Hepatocyte (in vitro differentiated cells): ENCODE results near the gene CCNI. TPM values are rescaled to one million over a fixed set of nuclear protein-coding genes. Genes with fewer than 3 reads are reported as not detected.
A peak's percentile ranks its signal among the peaks of the same experiment; 100 is the strongest.

Source experiments
- DNase-seq: peaks from one replicate; pipeline ENCODE4 v3.0.0-alpha.2; 2016; ENCODE audit warnings: low spot score
- H2AFZ ChIP-seq: fragments of 200-600 bp; sonication (generic); 2 replicates; pipeline ENCODE4 v1.6.0; 2016; ENCODE audit warnings: antibody characterized with exemption, mild to moderate bottlenecking
- H3K27ac ChIP-seq: fragments of 200-600 bp; sonication (generic); 2 replicates; pipeline ENCODE4 v1.5.1; 2016; ENCODE audit warnings: mild to moderate bottlenecking
- H3K27me3 ChIP-seq: fragments of 200-600 bp; sonication (generic); 2 replicates; pipeline ENCODE4 v1.6.1; 2016
- H3K36me3 ChIP-seq: fragments of 200-600 bp; sonication (generic); replicated peaks from 2 replicates; pipeline ENCODE4 v1.5.1; 2016; ENCODE audit warnings: low read depth; ENCODE audit not compliant: insufficient read depth
- H3K4me1 ChIP-seq: fragments of 200-600 bp; sonication (generic); 2 replicates; pipeline ENCODE4 v1.5.1; 2016; ENCODE audit warnings: mild to moderate bottlenecking, moderate library complexity; ENCODE audit not compliant: insufficient read depth
- H3K4me2 ChIP-seq: fragments of 200-600 bp; sonication (generic); 2 replicates; pipeline ENCODE4 v1.6.0; 2016
- H3K4me3 ChIP-seq: fragments of 200-600 bp; sonication (generic); 2 replicates; pipeline ENCODE4 v1.5.1; 2016; ENCODE audit warnings: mild to moderate bottlenecking
- H3K79me2 ChIP-seq: fragments of 200-600 bp; sonication (generic); 2 replicates; pipeline ENCODE4 v1.6.0; 2017; ENCODE audit warnings: mild to moderate bottlenecking
- H3K9me2 ChIP-seq: fragments of 200-600 bp; sonication (generic); replicated peaks from 2 replicates; pipeline ENCODE4 v1.6.0; 2017; ENCODE audit warnings: mild to moderate bottlenecking; ENCODE audit not compliant: insufficient read depth
- H3K9me3 ChIP-seq: fragments of 200-600 bp; sonication (generic); 2 replicates; pipeline ENCODE4 v1.5.1; 2016; ENCODE audit warnings: low read depth, mild to moderate bottlenecking
- H4K20me1 ChIP-seq: fragments of 200-600 bp; sonication (generic); 2 replicates; pipeline ENCODE4 v1.6.0; 2016; ENCODE audit warnings: mild to moderate bottlenecking; ENCODE audit not compliant: insufficient read depth, poor library complexity, severe bottlenecking
- CTCF ChIP-seq: fragments of 200-600 bp; sonication (generic); IDR thresholded peaks from 2 replicates; pipeline ENCODE4 v1.5.1; 2016; ENCODE audit warnings: antibody characterized with exemption, mild to moderate bottlenecking; ENCODE audit not compliant: poor library complexity
- EZH2 ChIP-seq: fragments of 200-600 bp; sonication (generic); IDR thresholded peaks from 2 replicates; pipeline ENCODE4 v1.6.1; 2016; ENCODE audit warnings: antibody characterized with exemption, mild to moderate bottlenecking, borderline replicate concordance
- EZH2phosphoT487 ChIP-seq: fragments of 200-600 bp; sonication (generic); IDR thresholded peaks from one replicate; pipeline ENCODE4 v1.6.1; 2018; ENCODE audit warnings: antibody characterized with exemption, mild to moderate bottlenecking, low read depth, moderate library complexity; ENCODE audit not compliant: unreplicated experiment, severe bottlenecking
- WGBS: methylation state at CpG from one replicate; pipeline ENCODE4 v1.1.6; 2016; ENCODE audit warnings: low lambda C conversion rate; ENCODE audit errors: missing lambda C conversion rate; 5-methylcytosine and 5-hydroxymethylcytosine counted together
- polyA plus RNA-seq: library from polyadenylated mRNA; unstranded; fragments of >200 nt; fragmentation: Nextera tagmentation; extraction: Ambion mirVana; gene quantifications from 2 replicates; pipeline ENCODE4 v1.2.1, GENCODE V29; 2016
- total RNA-seq: library from RNA; depleted of rRNA; stranded (reverse); fragments of >200 nt; gene quantifications from 2 replicates; pipeline ENCODE4 v1.2.3, GENCODE V29; 2014

Gene CCNI
- total and polyA plus RNA-seq, 2 experiments from 2014 or later, result 160 to 212 TPM

DNA sequence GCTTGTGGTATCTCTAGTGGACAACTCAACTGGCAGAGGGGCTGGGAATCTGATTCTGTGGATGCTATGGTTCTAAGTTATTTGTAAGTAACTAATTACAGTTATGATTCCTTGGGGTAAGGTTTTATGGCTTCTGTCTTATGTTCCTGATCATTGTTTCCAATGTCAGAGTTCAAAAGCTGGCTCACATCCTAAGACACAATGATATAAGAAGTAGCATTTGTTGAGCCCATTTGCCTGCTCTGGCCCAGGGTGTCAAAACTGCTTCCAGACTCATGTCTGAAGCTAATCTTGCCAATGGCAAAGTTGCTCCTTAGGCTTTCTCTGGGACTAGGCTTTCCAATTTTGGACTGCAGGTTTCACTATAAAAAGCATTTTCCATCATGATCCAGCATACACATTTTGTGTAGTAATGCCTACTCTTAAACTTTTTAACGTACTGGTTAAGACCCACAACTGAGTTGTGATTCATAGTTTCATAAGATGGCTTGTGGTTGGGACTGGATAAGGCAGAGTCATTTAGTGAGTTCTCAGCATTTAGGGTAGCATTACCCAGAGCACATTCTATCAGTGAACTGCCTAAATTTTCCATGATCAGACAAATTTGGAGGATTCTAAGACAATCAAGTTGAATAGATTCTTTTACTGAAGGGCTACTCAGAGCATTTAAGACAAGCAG is 50.0 kb downstream of the CCNI start:
- H3K4me1 ChIP-seq, result peaks cover 20% of the 10 kb centered on the region
- no peak for DNase-seq
- no peak overlapping the region for H3K4me3 ChIP-seq
- H3K36me3 ChIP-seq, result no peaks in the 10 kb centered on the region
- no peaks in the 10 kb centered on the region for H3K79me2 ChIP-seq
- H3K9me2 ChIP-seq, result no peaks in the 10 kb centered on the region
- TF ChIP-seq EZH2 (no peak), CTCF (no peak), EZH2phosphoT487 (no peak)
- H2AFZ ChIP-seq, result no peak overlapping the region
- WGBS, result 100% methylated on average over 1 of the region's 1 CpG
- H4K20me1 ChIP-seq, result no peaks in the 10 kb centered on the region
- H3K9me3 ChIP-seq, result no peaks in the 10 kb centered on the region
- no peaks in the 10 kb centered on the region for H3K27me3 ChIP-seq
- H3K27ac ChIP-seq, result no peak overlapping the region
- H3K4me2 ChIP-seq, result no peak overlapping the region

GRCh38 chr4:77023920-77024319 is 51.9 kb downstream of the CCNI start:
- Histone ChIP-seq H3K9me2 (no peaks in the 10 kb centered on the region), H3K4me1 (peaks cover 20% of the 10 kb centered on the region), H4K20me1 (no peaks in the 10 kb centered on the region), H2AFZ (no peak overlapping the region), H3K27ac (no peak overlapping the region), H3K4me2 (peak overlapping the region; percentile 11), H3K79me2 (no peaks in the 10 kb centered on the region), H3K4me3 (no peak overlapping the region), H3K9me3 (no peaks in the 10 kb centered on the region), H3K36me3 (no peaks in the 10 kb centered on the region), H3K27me3 (no peaks in the 10 kb centered on the region)
- peak; percentile 32 for DNase-seq
- 80% methylated on average over 11 of the region's 11 CpGs for WGBS
- TF ChIP-seq EZH2phosphoT487 (no peak), CTCF (no peak), EZH2 (no peak)

DNA sequence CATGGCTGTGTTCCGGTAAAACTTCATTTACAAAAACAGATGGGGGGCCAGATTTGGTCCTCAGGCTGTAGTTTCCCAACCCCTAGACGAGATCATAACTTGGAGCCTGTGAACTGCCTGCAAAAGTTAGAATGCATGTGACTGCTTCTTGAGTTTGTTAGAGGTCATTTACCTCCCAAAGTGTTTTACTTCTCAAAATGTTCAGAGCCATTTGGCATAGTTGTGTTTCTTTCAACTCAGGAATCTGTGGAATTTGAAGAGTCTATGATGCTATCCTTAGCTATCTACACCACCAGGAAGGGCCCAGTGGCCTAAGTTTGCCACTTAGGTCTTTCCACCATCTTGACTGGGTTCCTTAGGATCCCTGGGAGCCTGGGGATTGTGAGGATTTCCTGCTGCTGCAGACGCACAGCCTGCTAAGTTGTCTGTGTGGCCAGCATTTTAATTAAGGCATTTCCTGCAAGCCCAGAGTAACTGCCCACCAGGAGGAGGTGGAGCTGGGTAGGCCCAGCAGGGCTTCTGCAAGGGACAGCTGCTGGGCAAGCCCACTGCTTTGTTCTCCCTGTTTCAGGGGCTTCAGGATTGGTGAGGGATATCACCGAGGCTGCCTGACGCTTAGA is 53.1 kb downstream of the CCNI start:
- Histone ChIP-seq H3K4me1 (peaks cover 20% of the 10 kb centered on the region), H3K4me2 (no peak overlapping the region), H3K9me2 (no peaks in the 10 kb centered on the region), H3K79me2 (no peaks in the 10 kb centered on the region), H3K36me3 (no peaks in the 10 kb centered on the region), H3K27ac (no peak overlapping the region), H4K20me1 (no peaks in the 10 kb centered on the region), H3K9me3 (no peaks in the 10 kb centered on the region), H3K27me3 (no peaks in the 10 kb centered on the region), H2AFZ (no peak overlapping the region), H3K4me3 (no peak overlapping the region)
- TF ChIP-seq EZH2phosphoT487, result no peak
- DNase-seq, result no peak
- 53% methylated on average over 5 of the region's 5 CpGs for WGBS

GRCh38 chr4:77021614-77022089 is 54.1 kb downstream of the CCNI start:
- Histone ChIP-seq H3K4me1 (peaks cover 20% of the 10 kb centered on the region), H3K27ac (peak overlapping the region; percentile 60), H3K27me3 (no peaks in the 10 kb centered on the region), H3K4me3 (no peak overlapping the region), H3K36me3 (no peaks in the 10 kb centered on the region), H3K4me2 (no peak overlapping the region), H2AFZ (no peak overlapping the region), H3K9me3 (no peaks in the 10 kb centered on the region), H3K9me2 (no peaks in the 10 kb centered on the region), H3K79me2 (no peaks in the 10 kb centered on the region), H4K20me1 (no peaks in the 10 kb centered on the region)
- 51% methylated on average over 5 of the region's 5 CpGs for WGBS
- TF ChIP-seq CTCF (no peak), EZH2phosphoT487 (no peak), EZH2 (no peak)
- no peak for DNase-seq
